Epithelial cell of proximal tubule (primary cell): ENCODE data around the gene CLMP. TPM values are rescaled to one million over a fixed set of nuclear protein-coding genes. Genes with fewer than 3 reads are reported as not detected.

Source experiments
- DNase-seq: peaks from one replicate; pipeline ENCODE4 v3.0.0-alpha.2; 2011; ENCODE audit warnings: low read depth
- H3K4me3 ChIP-seq: 2 replicates; pipeline ENCODE4 v1.5.1; 2011; ENCODE audit warnings: low read depth, mild to moderate bottlenecking, low read length
- total RNA-seq: library from RNA; depleted of rRNA; stranded (reverse); fragments of >200 nt; gene quantifications from 2 replicates; pipeline ENCODE4 v1.2.3, GENCODE V29; 2015
- TF ChIP-seq, protein P1 (sequence below): conservative IDR thresholded peaks from 2 replicates; pipeline ENCODE4 v1.5.1; 2012; ENCODE audit warnings: low read depth, mild to moderate bottlenecking, low read length

Gene CLMP
- total RNA-seq, 1 donor from 2014 or later, result 19.0 TPM

- peak; percentile 80 for DNase-seq
- H3K4me3 ChIP-seq, result no peak overlapping the region
- TF ChIP-seq, protein P1, sequence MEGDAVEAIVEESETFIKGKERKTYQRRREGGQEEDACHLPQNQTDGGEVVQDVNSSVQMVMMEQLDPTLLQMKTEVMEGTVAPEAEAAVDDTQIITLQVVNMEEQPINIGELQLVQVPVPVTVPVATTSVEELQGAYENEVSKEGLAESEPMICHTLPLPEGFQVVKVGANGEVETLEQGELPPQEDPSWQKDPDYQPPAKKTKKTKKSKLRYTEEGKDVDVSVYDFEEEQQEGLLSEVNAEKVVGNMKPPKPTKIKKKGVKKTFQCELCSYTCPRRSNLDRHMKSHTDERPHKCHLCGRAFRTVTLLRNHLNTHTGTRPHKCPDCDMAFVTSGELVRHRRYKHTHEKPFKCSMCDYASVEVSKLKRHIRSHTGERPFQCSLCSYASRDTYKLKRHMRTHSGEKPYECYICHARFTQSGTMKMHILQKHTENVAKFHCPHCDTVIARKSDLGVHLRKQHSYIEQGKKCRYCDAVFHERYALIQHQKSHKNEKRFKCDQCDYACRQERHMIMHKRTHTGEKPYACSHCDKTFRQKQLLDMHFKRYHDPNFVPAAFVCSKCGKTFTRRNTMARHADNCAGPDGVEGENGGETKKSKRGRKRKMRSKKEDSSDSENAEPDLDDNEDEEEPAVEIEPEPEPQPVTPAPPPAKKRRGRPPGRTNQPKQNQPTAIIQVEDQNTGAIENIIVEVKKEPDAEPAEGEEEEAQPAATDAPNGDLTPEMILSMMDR, result no peak
These were observed 22.8 kb upstream of the CLMP start for GRCh38 chr11:123217897-123218296.

DNA sequence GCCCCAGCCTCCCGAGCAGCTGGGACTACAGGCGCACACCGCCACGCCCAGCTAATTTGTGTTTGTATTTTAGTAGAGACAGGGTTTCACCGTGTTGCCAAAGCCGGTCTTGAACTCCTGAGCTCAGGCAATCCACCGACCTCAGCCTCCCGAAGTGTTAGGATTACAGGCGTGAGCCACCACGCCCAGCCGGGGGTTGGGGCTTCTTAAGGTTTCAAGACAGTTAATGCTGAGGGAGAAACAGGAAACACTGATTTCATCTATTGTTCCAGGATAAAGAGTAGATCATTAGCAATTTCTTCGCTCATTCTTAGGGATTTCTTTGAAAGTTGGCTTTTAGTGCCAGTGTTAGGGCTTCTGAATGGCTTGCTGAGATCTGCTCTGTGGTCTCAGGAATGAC is 21.2 kb upstream of the CLMP start:
- TF ChIP-seq, protein P1, result no peak
- DNase-seq, result no peak
- H3K4me3 ChIP-seq, result no peak overlapping the region

DNA sequence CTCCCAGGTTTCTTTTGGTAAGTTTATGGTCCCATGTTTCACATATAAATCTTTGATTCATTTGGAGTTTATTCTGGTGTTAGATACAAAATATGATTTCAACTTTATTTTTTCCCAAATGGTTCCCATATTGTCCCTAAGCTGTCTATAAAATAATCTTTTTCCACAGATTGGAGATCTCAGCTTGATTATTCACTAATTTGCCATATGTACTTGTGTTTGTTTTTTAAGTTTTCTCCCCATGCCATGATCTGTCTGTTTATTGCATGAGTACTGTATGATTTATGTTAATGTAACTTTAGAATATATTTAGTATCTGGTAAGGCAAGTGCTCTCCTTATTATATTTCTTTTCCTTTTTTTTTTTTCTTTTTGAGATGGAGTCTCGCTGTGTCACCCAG is 19.9 kb upstream of the CLMP start:
- H3K4me3 ChIP-seq, result no peak overlapping the region
- no peak for DNase-seq
- TF ChIP-seq, protein P1, result no peak

DNA sequence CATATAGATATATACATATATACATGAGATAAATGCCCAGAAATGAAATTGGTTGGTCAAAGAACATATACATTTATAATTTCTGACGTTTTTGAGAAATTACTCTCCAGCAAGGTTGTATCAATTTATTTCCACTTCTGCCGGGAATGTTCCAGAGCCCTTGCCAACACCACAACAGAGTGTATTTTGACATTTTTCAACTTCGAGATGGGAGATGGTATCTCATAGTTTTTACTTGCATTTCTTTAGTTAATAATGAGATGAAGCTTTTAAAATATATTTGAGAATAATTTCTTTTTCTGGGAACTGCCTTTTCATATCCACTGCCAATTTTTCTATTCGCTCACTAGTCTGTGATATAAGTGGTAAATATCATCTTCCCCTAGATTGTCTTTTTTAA is 19.3 kb upstream of the CLMP start:
- DNase-seq, result no peak
- TF ChIP-seq, protein P1, result no peak

DNA sequence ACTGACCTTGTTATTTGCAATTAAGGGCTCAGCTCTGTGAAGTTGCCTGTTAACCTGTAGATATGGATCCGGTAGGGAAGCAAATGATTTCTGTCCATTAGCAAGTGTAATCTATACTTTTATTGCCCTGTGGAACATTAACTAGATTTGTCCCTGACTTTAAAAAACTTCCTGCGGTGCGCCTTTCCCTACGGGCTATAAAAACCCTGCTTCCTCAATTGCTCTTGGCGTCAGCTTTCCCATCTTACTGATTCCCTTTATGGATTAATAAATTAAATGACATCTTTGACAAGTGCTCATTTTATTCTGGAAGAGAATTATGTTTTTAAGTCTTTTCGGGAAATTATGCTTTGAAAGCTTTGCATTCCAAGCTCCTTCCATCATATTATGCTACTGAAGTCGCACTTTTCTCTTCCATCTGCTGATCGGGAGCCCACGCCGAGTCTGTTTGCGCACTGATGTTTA is 18.3 kb upstream of the CLMP start:
- TF ChIP-seq, protein P1, result no peak
- no peak overlapping the region for H3K4me3 ChIP-seq
- no peak for DNase-seq

More for the DNA sequence above, 19.3 kb upstream of the CLMP start:
- no peak overlapping the region for H3K4me3 ChIP-seq

DNA sequence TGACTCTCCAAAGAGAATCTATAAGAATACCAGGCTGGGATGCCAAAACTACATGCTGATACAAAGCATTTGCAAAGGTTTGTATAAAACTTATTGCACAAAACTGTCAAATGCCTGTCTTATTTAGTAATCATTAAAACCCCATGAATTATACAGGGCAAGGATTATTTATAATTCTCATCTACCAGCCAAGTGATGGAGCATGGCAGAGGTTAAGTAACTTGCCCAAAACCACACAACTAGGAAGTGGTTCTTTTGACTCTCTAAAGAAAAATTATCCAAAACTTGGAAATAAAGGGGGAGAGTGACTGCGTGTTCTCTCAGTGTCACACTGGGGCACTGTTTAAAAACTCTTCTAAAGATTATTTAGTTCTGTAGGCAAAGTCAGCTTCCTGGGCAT is 17.4 kb upstream of the CLMP start:
- TF ChIP-seq, protein P1, result no peak

DNA sequence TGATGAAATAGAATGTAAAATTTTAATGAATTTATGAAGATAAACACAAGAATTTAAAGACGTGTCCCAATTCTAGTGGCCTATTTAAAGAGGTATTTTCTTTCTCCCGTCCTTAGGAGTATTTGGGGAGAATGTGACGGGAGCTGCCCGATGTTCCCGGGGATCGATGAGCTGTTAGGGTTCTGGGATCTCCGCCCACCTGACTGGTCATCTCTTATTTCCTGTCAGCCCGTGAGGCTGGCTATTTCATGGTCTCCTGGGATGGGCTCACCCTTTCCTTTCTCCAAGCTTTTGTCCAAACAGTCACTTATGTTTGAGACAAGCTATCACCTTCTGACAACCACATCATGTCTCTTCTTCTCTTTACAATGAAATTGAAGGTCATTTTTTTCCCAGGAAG is 16.9 kb upstream of the CLMP start:
- DNase-seq, result no peak
- H3K4me3 ChIP-seq, result no peak overlapping the region
- TF ChIP-seq, protein P1, result no peak

More for the DNA sequence above, 17.4 kb upstream of the CLMP start:
- no peak overlapping the region for H3K4me3 ChIP-seq
- DNase-seq, result no peak
